ENCODE data around the gene GBP6. TPM values are rescaled to one million over a fixed set of nuclear protein-coding genes. Genes with fewer than 3 reads are reported as not detected.

GBP6 gene
- polyA plus RNA-seq, 2 of the 4 experiments (the other 2 are of a cell fraction) = not detected

- TF ChIP-seq RFX5 (IDR thresholded peaks at IDR 0.05) (no peak), RNF2 (IDR thresholded peaks at IDR 0.05; ENCODE audit: borderline replicate concordance, low read depth) (no peak), MAFK (IDR thresholded peaks at IDR 0.05; ENCODE audit: partially characterized antibody) (no peak)
- ATAC-seq (no peak), FAIRE-seq (no peak), DNase-seq (ENCODE audit: low read depth in 1 of 2, low spot score in 1 of 2) (no peak)
- no peak overlapping the region for H3K4me2 ChIP-seq
- H3K27ac ChIP-seq = no peak overlapping the region
- H3K4me1 ChIP-seq = no peaks in the 10 kb centered on the region
- no peak overlapping the region for H3K4me3 ChIP-seq
- 18% methylated on average over 8 of the region's 8 CpGs for WGBS (ENCODE audit: missing lambda C conversion rate)
- no peaks in the 10 kb centered on the region for H3K9me3 ChIP-seq
- ChIA-PET CTCF (interaction anchor here (1.4 to 2.8 kb wide), 2 partner anchors 358 to 359 kb away, joined by 3 to 13 read pairs; no protein-coding TSS in a partner anchor), POLR2A (no interaction called here)
These were observed 7.0 kb upstream of the GBP6 start for GRCh38 chr1:89356658-89357400.

GRCh38 chr1:89358287-89358893 is 5.5 kb upstream of the GBP6 start:
- WGBS (ENCODE audit: missing lambda C conversion rate) = 12% methylated on average over 8 of the region's 8 CpGs

GRCh38 chr1:89360716-89361115 is 3.1 kb upstream of the GBP6 start:
- POLR2A ChIA-PET = interaction anchor here (0.6 kb wide), 1 partner anchor 211 kb away, joined by 3 read pairs; no protein-coding TSS in a partner anchor
- no peak for DNase-seq (ENCODE audit: low read depth in 1 of 2, low spot score in 1 of 2)
- H3K4me3 ChIP-seq = no peak overlapping the region
- H3K4me1 ChIP-seq = no peaks in the 10 kb centered on the region
- H3K9me3 ChIP-seq = no peaks in the 10 kb centered on the region
- ATAC-seq = no peak
- H3K4me2 ChIP-seq = no peak overlapping the region
- FAIRE-seq = no peak
- no peak overlapping the region for H3K27ac ChIP-seq
- CTCF ChIA-PET = interaction anchor here (1.2 to 1.5 kb wide), 3 partner anchors 361 to 387 kb away, joined by 3 to 4 read pairs (median 4); no protein-coding TSS in a partner anchor
- no peak for TF ChIP-seq EHF (CRISPR knock-in tag; IDR thresholded peaks at IDR 0.05)
- no peak for TF ChIP-seq PBX3 (IDR thresholded peaks at IDR 0.05)
- TF ChIP-seq GATA3 (IDR thresholded peaks at IDR 0.05; ENCODE audit: borderline replicate concordance) = no peak
- no peak for TF ChIP-seq ZFP36 (IDR thresholded peaks at IDR 0.05; ENCODE audit: borderline replicate concordance, partially characterized antibody)
- 0% methylated on average over 1 of the region's 1 CpG for WGBS (ENCODE audit: missing lambda C conversion rate)

More at GRCh38 chr1:89358287-89358893, 5.5 kb upstream of the GBP6 start:
- Histone ChIP-seq H3K4me3 (no peak overlapping the region), H3K4me2 (no peak overlapping the region), H3K4me1 (no peaks in the 10 kb centered on the region), H3K27ac (no peak overlapping the region), H3K9me3 (no peaks in the 10 kb centered on the region)
- DNase-seq (ENCODE audit: low read depth in 1 of 2, low spot score in 1 of 2) (peak; percentile 19 to 57), ATAC-seq (peak; percentile 90 to 91), FAIRE-seq (no peak)
- TF ChIP-seq RAD21 (conservative IDR thresholded peaks at IDR 0.05 in 1 of 2, IDR thresholded peaks at IDR 0.05 in 1 of 2) (peak; percentile 56 to 62), EP300 (IDR thresholded peaks at IDR 0.05) (no peak), SMC3 (IDR thresholded peaks at IDR 0.05) (peak; percentile 75)
- TF ChIP-seq, protein P1, sequence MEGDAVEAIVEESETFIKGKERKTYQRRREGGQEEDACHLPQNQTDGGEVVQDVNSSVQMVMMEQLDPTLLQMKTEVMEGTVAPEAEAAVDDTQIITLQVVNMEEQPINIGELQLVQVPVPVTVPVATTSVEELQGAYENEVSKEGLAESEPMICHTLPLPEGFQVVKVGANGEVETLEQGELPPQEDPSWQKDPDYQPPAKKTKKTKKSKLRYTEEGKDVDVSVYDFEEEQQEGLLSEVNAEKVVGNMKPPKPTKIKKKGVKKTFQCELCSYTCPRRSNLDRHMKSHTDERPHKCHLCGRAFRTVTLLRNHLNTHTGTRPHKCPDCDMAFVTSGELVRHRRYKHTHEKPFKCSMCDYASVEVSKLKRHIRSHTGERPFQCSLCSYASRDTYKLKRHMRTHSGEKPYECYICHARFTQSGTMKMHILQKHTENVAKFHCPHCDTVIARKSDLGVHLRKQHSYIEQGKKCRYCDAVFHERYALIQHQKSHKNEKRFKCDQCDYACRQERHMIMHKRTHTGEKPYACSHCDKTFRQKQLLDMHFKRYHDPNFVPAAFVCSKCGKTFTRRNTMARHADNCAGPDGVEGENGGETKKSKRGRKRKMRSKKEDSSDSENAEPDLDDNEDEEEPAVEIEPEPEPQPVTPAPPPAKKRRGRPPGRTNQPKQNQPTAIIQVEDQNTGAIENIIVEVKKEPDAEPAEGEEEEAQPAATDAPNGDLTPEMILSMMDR (IDR thresholded peaks at IDR 0.05) = peak; percentile 58
- ChIA-PET CTCF (interaction anchor here (0.8 to 2.8 kb wide), 16 partner anchors 9 to 412 kb away, joined by 3 to 13 read pairs (median 5); no protein-coding TSS in a partner anchor), POLR2A (no interaction called here)

GRCh38 chr1:89361681-89362080 is 2.2 kb upstream of the GBP6 start:
- ATAC-seq = no peak
- POLR2A ChIA-PET = no interaction called here
- WGBS (ENCODE audit: missing lambda C conversion rate) = 26% methylated on average over 3 of the region's 3 CpGs
- TF ChIP-seq RARB (CRISPR knock-in tag; IDR thresholded peaks at IDR 0.05) = no peak
- TF ChIP-seq FOXS1 (CRISPR knock-in tag; IDR thresholded peaks at IDR 0.05) = no peak
- TF ChIP-seq RCOR1 (IDR thresholded peaks at IDR 0.05; ENCODE audit: low read depth, low read length) = no peak
- TF ChIP-seq POLR2A (IDR thresholded peaks at IDR 0.05; ENCODE audit: low read length) = no peak
- no peak for TF ChIP-seq ZSCAN20 (CRISPR knock-in tag; IDR thresholded peaks at IDR 0.05)
- TF ChIP-seq JUN (IDR thresholded peaks at IDR 0.05) = no peak
- no peak for TF ChIP-seq GATA3 (IDR thresholded peaks at IDR 0.05; ENCODE audit: borderline replicate concordance)
- TF ChIP-seq, protein P2, sequence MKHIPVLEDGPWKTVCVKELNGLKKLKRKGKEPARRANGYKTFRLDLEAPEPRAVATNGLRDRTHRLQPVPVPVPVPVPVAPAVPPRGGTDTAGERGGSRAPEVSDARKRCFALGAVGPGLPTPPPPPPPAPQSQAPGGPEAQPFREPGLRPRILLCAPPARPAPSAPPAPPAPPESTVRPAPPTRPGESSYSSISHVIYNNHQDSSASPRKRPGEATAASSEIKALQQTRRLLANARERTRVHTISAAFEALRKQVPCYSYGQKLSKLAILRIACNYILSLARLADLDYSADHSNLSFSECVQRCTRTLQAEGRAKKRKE (CRISPR knock-in tag; IDR thresholded peaks at IDR 0.05; ENCODE audit: low read depth) = no peak
- TF ChIP-seq HOXA7 (CRISPR knock-in tag; IDR thresholded peaks at IDR 0.05) = no peak
- no peak for TF ChIP-seq PHF8 (IDR thresholded peaks at IDR 0.05; ENCODE audit: borderline replicate concordance, low read depth)
- TF ChIP-seq SREBF2 (IDR thresholded peaks at IDR 0.05) = no peak
- no peak for TF ChIP-seq HEYL (CRISPR knock-in tag; IDR thresholded peaks at IDR 0.05)
- TF ChIP-seq ZNF302 (CRISPR knock-in tag; IDR thresholded peaks at IDR 0.05) = no peak
- TF ChIP-seq CHD2 (IDR thresholded peaks at IDR 0.05; ENCODE audit: low read length, partially characterized antibody) = no peak
- no peak for TF ChIP-seq ZC3H11A (IDR thresholded peaks at IDR 0.05)

More at GRCh38 chr1:89361681-89362080, 2.2 kb upstream of the GBP6 start:
- H3K4me1 ChIP-seq = no peaks in the 10 kb centered on the region
- H3K4me3 ChIP-seq = no peak overlapping the region
- no peak for DNase-seq (ENCODE audit: low read depth in 1 of 2, low spot score in 1 of 2)
- no peak overlapping the region for H3K4me2 ChIP-seq
- CTCF ChIA-PET = interaction anchor here (1.2 to 1.5 kb wide), 2 partner anchors 364 to 388 kb away, joined by 4 read pairs; no protein-coding TSS in a partner anchor
- H3K27ac ChIP-seq = no peak overlapping the region
- FAIRE-seq = no peak
- H3K9me3 ChIP-seq = no peaks in the 10 kb centered on the region
